Panc1 (cell line): ENCODE results near the gene ZNF689.

Experiments
- CTCF ChIP-seq: fragments of 450-650 bp; IDR thresholded peaks from 2 replicates; pipeline ENCODE4 v1.5.1; 2017; ENCODE audit warnings: mild to moderate bottlenecking
- POLR2AphosphoS5 ChIP-seq: IDR thresholded peaks from 2 replicates; pipeline ENCODE4 v1.6.1; 2012; ENCODE audit warnings: mild to moderate bottlenecking, low read depth, low read length, moderate library complexity
- TCF7L2 ChIP-seq: IDR thresholded peaks from 2 replicates; pipeline ENCODE4 v1.6.1; 2011; ENCODE audit warnings: mild to moderate bottlenecking, low read depth, low read length, inconsistent platforms

- no peak for TF ChIP-seq CTCF
- peak; percentile 60 for TF ChIP-seq TCF7L2
- peak; percentile 87 for TF ChIP-seq POLR2AphosphoS5
Measured at GRCh38 chr16:30557957-30558788, 52.0 kb downstream of the ZNF689 start, which contains the start of gene ZNF764.
